Measurements from ENCODE around the gene PANK4. TPM values are rescaled to one million over a fixed set of nuclear protein-coding genes. Genes with fewer than 3 reads are reported as not detected.
A peak's percentile ranks its signal among the peaks of the same experiment; 100 is the strongest.
"Not testable (repeated sequence)": the region's sequence is repeated elsewhere in the genome, so short reads cannot be mapped to it uniquely, and the experiment has no call there.

Gene PANK4
- total RNA-seq, 1 experiment from 2014 or later, result 37.8 TPM

DNA sequence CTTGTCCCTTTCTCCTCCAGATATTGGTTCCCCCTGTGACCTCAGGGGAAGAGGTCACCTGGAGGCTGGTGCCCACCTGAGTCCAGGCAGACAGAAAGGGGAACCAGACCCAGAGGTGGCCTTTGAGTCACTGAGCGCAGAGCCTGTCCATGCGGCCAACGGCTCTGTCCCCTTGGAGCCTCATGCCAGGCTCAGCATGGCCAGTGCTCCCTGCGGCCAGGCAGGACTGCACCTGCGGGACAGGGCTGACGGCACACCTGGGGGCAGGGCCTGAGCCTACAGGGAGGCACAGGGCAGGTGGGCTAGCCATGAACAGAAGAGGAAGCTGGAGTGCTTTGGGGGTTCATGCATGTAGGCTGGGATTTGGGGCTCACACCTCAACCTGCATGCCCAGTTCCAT, 32.5 kb upstream of the PANK4 start:
- DNase-seq (ENCODE audit: low spot score), result no peak

DNA sequence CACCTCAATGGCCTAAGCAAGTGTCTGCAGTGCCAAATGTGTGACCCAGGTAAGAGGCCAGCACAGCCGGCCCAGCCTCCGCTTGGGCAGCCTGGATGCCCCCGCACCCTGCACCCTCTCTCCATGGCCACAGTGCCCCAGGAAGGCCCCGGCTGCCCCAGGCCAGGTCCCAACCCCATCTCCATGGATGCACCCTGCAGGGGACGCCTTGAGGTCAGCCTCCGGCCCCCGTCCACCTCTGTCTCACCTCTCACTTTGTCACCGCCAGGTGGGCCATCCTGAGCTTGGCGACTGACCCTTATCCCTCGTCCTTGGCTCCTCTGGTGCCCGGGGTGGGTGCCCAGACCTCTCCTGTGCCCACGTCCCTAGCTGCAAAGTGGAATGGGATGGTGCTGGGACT, 32.0 kb upstream of the PANK4 start:
- no peak for DNase-seq (ENCODE audit: low spot score)

DNA sequence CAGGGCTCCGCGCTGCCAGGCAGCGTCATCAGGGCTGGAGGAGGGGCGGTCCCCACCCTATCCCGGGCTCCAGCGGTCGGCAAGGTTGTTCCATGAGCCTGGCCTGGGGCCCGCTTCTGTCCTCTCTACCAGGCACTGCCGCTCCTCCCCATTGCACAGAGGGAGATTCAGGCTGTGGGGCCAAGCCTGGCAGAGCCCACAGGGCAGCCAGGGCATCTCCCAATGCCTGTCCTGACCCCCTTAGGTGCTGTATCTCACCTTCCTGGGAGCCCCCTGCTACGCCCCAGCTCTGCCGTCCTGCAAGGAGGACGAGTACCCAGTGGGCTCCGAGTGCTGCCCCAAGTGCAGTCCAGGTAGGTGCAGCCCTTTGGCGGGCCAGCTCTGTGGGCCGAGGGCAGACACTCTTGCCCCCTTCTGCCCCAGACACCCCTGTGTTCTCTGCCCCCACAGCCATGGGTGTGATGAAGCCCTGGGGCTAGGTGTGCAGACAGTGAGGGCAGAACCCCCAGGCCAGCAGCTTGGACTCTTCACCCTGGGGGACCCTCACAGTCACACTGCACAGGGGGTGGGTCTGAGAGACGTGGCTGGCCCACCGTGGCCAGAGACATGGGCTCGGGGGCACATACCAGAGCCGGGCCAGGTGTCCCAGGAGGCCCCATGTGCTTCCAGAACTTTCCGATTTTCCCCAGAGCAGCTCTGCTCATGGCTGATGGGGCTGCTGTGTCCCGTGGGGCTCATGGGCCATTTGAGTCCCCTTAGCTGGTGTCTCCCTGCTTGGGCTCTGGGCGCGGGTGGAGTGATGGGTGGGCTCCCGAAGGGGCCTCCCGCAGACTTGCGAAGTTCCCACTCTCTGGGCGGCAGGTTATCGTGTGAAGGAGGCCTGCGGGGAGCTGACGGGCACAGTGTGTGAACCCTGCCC, 31.3 kb upstream of the PANK4 start:
- peak; percentile 42 for DNase-seq (ENCODE audit: low spot score)

DNA sequence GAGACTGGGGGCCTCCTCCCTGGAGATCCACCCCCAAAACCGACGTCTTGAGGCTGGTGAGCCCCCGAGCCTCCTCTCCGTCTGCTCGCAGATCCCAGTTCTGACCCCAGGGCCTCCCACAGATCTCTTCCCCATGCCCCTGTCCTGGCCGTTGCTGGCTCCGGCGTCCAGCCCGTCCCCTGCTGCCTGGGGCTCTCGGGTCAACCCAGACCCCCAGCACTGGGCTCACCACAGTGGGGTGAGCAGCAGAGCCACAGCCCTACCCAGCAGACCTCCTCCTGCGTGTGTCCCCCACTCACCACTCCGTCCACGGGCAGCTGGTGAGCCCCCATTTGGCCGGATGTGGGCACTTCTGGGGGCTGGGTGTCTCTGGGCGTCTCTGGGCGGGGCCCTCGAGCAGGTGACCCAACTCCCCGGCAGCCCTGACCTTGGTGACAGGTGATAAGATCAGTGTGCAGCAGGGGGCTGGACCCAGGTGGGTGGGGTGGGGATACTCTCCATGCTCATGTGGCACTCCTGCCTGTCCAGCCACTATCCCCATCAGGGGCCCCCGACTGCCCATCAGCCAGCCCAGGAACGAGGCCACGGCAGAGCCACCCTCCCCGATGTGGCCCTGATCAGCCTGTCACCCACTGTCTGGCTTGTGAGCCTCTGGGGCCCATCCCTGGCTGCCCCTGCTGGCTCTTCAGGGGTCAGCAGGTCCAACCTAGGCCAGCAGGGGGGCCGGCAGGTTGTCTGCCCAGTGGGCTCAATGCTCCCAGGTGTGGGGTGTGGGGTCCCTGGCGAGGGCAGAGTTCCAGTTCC, 30.5 kb upstream of the PANK4 start:
- DNase-seq (ENCODE audit: low spot score), result peak; percentile 23

DNA sequence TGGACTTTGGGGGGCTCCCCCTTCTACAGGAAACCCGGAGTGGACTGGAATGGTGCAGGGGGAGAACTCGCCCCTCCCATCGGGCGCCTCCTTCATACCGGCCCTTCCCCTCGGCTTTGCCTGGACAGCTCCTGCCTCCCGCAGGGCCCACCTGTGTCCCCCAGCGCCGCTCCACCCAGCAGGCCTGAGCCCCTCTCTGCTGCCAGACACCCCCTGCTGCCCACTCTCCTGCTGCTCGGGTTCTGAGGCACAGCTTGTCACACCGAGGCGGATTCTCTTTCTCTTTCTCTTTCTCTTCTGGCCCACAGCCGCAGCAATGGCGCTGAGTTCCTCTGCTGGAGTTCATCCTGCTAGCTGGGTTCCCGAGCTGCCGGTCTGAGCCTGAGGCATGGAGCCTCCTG, 29.9 kb upstream of the PANK4 start, which contains the start of gene TNFRSF14:
Gene TNFRSF14, plus strand, starts transcription at position 95 of the 401 bp plus-strand sequence. Its CDS starts 294 bp downstream, at position 389.
- peak; percentile 48 for DNase-seq (ENCODE audit: low spot score)

DNA sequence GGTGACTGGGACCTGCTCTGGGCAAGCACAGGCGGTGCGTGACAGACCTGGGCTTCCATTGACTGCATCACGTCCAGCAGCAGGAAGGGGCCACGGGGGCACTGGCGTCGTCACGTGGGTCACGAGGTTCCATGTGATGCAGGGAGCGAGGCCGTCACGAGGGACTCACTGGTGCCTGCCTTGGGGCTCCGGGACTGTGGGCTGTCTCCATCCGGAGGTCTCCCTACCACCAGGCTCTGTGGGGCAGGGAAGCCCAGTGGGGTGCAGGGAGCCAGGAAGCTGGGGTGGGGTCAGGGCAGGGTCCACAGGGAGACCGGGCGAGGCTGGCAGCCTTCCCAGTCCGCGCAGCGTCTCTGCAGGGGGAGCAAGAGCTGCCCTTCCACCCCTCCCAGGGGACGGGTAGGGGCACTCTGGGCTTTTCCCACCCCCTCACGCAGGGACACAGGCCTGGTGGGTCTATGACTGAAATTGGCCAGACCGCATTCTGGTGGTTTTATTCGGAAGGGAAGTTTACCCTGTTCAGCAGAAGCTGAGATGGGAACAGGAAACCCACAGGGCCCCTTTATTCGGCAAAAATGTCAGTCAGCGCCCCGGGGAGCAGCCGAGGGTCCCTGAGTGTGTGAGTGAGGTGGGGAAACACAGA, 29.4 kb upstream of the PANK4 start:
- no peak for DNase-seq (ENCODE audit: low spot score)

DNA sequence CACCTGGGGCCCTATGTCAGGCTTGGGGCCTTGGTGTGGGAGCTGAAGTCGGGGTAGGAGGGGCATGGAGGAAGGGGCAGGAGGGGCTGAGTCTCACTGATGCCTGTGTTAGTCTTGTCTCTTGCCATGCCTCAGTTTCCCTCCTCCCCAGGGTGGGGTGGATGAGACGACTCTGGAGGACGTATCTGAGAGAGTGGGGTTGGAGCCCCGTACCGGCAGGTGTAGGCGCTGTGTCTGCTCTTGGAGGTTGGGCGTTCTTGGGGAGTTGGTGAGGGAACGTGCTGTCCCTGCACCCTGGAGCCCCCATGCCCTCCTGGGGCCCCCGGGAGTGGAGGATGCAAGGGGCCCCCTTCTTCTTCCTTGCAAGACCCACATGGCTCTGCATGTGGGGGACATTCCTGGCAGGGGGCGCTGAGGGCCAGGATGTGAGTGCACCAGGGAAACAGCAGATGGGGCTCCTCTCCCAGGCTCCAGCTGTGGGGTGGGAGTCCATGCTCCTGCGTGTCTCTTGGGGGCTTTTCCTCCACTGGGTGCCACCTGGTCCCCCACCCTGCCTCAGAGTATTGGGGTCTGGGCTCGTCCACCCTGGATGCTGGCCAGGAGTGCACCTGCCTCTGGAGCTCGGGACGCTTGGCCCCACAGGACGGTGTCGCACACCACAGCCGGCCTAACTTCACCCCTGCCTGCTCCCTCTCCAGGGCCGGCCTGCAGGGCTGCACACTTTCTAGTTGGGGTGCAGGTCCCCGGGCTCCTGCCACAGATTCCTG, 28.4 kb upstream of the PANK4 start:
- no peak for DNase-seq (ENCODE audit: low spot score)

DNA sequence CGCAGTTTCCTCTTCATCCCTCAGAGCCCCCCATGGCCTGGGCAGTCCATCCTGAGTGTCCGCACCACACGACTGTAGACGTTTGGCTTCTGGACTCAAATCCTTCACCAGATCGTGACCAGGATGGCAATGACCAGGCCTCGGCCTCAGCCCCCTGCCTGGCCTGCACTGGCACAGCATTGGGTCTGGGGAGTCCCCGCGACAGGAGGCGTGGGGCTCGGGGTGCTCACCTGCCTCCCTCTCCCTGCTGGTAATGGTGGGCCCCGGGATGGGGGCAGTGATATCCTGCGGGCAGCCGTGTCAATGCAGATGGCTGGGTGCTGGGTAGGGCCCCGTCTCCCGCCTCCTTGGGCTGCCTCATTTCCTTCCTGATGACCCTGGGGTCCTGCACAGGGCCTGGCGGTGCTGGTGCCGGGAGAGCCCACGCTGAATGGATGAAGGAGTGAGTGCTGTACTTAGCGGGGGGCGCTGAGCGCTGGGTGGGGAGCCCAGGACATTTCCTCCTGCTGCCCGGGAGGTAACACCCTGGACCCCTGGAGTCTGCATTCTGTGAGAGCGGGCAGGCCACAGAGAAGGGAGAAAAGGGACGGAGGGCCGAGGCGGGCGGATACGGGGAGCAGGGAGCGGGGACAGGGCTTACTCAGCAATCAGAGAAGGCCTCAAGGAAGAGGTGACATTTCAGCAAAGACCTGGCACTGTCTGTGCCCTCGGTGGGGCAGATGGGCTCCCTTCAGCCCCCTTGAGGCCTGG, 27.6 kb upstream of the PANK4 start:
- no peak for DNase-seq (ENCODE audit: low spot score)

DNA sequence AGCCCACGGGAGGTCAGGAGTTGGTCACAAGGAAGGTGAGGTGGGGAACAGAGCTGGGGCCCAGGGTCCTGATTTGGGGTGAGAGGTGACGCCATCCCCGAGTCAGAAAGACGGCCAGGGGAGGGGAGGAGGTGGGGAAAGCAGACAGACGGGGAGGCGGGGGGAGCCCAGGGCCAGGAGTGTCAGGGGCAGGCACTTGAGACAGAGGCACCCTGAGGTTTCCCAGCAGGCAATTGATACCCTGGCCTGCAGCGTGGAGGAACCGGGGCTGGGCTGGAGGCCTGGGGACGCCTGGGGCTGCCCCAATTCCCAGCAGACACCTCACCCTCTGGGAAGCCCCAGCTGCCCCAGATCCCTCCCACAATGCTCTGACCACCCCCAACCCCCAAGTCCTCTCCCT, 26.7 kb upstream of the PANK4 start:
- not testable (repeated sequence) for DNase-seq (ENCODE audit: low spot score)

DNA sequence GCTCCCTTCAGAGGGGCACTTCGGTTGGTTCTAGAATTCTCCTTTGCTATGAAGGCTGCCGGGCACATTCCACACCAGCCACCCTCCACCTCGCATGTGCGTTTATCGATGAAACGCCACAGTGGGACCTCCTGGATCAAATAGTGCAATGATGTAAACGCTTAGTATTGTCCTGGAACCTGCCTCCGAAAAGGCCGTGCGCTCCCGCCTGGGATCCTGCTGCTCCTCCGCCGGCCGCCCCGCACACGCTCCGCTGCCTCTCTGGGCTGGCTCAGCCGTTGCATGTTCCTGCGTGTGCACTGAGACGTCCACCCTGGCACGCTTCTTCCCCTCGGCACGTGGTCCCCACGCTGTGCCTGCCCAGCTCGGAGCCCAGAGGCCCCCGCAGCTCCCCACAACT, 25.8 kb upstream of the PANK4 start:
- DNase-seq (ENCODE audit: low spot score), result no peak

DNA sequence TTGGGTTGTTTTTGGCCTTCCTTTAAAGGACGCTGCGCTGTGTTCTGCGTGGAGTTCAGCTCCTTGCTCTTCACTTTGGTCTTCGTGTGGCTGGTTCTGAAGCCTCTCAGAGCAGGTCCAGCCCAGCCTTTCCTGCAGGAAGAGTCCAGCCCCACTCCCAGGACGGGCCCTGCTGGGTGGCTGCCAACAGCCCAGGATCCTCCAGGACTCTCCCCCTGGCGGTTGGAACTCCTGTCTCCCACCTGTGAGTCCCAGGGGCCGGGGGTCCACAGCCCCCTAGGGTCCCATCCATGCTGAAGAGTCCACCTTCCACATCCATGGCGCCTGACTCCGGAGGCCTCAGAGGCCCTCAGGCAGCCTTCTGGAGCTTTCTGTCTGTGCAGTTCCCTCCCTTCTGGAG, 25.1 kb upstream of the PANK4 start:
- not testable (repeated sequence) for DNase-seq (ENCODE audit: low spot score)

DNA sequence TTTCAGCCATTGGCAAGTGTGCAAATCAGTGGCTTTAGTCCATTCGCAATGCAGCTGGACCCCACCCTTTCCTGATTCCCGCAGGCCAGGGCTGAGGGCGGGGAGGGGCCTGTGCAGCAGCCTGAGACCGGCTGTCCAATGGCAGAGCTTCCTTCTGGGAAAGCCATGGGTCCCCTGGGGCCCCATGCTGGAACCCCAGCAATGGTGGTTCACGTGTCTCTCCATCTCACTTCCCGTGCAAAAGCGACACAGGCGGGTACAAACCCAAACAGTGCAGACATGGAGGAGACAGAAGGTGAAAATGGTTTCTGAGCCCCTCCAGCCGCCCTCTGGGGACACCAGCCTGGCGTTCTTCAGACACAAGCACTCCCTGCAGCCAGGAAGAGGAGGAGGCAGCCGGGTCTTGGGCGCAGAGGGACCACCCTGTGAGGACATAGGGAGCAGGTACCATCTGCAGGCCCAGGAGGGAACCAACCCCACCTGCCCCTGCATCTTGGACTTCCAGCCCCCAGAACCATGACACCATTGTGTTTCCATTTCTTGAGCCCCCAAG, 24.0 kb upstream of the PANK4 start:
- DNase-seq (ENCODE audit: low spot score), result not testable (repeated sequence)

DNA sequence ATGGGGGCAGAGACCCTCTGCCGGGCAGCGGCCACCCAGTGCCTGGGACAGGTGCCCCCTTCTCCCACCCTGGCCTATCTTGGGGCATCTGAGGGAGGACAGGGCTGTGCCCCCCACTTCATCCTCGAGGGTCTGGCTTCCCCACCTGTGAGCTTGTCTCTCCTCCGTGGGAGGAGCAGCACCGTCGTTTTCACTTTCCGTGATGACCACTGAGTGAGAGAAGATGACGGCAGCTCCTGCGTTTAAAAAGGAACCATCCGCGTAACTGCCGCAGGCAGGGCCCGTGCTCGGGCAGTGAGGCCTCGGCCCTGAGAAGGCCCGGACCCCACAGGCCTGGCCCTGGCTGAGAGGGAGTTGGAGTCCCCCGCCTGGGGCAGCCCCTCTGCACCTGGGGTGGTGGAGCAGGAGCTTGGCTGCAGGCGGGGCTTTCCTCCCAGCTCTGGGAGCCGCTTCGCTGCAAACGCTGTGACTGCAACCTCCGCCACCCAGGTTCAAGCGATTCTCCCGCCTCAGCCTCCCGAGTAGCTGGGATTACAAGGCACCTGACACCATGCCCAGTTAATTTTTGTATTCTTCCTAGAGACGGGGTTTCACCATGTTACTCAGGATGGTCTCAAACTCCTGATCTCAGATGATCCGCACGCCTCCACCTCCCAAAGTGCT, 23.1 kb upstream of the PANK4 start:
- DNase-seq (ENCODE audit: low spot score), result not testable (repeated sequence)

DNA sequence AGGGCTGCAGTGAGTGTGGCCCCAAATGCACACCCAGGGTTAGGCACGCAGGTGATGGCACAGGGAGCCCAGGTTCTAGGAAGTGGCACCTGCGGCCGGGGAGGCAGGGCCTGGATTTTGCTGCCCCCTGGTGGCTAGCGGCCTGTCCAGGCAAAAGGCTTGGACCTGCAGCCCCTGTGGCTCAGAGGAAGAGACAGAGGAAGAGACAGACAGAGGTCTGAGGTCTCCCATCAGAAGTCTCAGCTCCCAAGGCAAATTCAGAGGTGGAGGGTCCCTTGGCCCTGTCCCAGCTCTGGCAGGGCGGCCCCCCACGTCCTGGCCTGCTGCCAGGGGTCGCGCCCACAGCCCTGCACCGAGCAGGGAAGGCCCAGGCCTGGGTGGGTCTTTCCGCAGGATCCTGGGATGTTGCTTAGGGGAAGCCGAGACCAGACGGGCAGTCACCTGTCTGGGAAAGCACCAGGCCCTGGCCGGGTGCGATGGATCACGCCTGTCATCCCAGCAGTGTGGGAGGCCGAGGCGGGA, 21.7 kb upstream of the PANK4 start:
- DNase-seq (ENCODE audit: low spot score), result peak; percentile 92

DNA sequence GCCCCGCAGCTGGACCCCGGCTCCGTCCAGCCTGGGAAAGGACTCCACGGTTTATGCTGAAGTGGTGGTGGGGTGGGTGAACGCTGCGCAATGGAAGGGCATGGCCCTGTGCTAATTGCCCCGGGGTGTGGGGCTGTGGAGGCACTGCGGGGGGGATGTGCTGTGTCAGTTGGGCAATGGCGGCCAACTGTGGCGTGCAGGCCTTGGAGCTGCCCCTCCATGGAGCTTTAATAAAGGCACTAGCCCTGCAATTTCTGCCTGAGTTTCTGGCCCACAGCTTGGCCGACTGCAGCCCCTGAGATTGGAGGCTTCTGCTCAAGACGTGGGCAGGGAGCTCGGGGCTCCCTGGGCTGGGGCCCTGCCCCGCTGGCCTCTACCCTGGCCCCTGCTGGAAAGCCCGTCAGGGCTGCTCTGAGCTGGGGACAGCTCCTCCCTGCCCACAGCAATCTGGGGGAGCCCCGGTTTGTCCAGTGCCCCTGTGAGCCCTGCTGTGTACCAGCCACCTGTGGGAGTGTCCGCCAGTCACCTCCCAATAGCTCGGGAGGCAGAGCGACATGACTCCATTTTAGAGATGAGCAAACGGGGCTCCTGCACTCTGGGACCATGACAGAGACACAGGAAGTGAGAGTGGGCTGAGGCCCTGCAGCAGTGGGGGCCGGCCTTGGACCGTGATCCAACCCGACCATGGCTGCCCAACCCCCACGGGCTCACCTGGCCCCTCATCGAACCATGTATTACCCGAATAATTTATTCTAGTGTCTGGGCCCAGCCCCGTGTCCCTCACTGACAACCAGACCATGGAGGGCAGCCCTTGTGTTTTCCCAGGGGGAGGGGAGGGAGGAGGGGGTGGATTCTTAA, 21.0 kb upstream of the PANK4 start:
- no peak for DNase-seq (ENCODE audit: low spot score)

DNA sequence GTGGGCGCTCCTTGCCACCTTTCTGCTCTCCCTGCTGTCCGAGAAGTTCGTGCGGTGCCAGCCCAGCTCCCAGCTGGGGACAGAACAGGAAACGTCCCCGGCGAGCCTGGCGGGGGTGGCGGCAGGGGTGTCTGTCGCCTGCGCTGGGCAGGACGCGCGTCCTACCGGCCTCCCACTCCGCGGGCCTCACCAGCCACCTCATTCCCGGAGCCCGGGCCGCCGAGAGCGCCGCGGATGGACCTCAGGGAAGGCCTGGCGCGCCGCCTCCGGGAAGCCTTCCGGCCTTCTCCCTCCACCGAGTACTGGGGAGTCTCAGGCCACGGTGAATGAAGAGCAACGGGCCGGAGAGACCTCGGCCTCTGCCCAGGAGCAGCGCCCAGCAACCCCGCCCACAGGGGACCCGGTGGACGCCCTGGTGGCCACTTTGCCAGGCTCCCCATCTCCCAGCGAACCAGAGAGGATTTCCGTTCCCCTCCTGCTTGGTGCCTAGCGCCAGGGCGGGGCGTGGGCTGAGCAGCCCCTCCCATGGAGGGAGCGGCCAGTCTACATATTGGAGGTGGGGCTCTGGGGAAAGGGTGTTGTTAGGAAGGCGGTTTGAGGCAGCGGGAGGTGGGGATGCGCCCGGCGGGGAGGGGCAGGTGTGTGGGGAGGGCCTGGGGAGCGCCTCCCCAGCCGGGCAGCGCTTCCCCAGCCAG, 20.3 kb upstream of the PANK4 start:
- peak; percentile 81 for DNase-seq (ENCODE audit: low spot score)

DNA sequence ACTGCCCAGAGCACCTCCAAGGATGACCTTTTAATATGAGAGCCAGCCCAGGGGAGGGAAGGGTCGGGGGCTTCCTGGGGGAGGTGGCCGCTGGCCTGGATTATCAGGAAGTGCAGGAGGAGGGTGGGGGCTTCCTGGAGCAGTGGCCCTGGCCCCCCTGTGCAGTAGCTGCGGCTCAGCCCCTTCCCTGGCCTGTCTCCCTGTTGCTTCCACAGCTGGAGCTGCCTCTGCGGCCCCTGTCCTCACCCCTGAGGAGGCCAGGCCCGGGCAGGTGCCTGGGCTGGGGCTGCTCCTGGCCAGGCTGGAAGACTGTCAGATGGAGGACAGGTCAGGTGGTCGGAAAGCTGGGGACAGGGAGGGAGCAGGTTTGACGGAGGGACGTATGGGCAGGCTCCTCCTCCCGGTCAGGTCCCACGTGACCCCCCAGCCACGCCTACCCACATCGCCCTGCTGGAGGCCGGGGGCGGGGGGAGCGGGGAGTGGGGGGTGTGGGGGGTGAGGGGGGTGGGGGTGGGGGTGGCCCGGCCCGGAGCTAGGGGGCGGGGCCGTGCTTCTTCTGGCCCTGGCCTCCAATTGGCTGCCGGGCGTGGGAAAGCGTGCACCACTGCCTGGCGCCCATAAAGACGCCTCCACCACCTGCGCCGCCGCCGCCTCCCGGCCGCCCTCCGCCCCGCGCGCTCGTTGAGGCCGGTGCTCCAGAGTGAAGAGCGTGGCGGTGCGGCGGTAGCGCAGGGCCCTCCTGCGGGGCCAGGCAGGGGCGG, 19.5 kb upstream of the PANK4 start:
- DNase-seq (ENCODE audit: low spot score), result peak; percentile 74

Measured in HT-29 (cell line).